GM19035 (cell line): ENCODE data around the gene PCLAF.
"Not testable (repeated sequence)": the region's sequence is repeated elsewhere in the genome, so short reads cannot be mapped to it uniquely, and the experiment has no call there.

Source experiments
- ATAC-seq: cut with Tn5 transposase; IDR thresholded peaks from one replicate; pipeline ENCODE4 v1.9.1; 2021; ENCODE audit not compliant: unreplicated experiment

PCLAF gene

GRCh38 chr15:64381000-64381751, at the start of gene PCLAF:
PCLAF (minus strand) TSS chr15:64381441; CDS start chr15:64381371, 70 bp downstream.
- ATAC-seq = peak; percentile 98

GRCh38 chr15:64430000-64430735, 48.9 kb upstream of the PCLAF start:
- ATAC-seq = no peak

- ATAC-seq = no peak
These were observed 48.2 kb upstream of the PCLAF start for GRCh38 chr15:64429448-64429847.

- ATAC-seq = no peak
These were observed 45.7 kb upstream of the PCLAF start for GRCh38 chr15:64426845-64427465.

GRCh38 chr15:64425221-64425620, 44.0 kb upstream of the PCLAF start:
- ATAC-seq = no peak

- no peak for ATAC-seq
These were observed 42.7 kb upstream of the PCLAF start for GRCh38 chr15:64423970-64424369.

GRCh38 chr15:64422697-64423096, 41.5 kb upstream of the PCLAF start:
- ATAC-seq = no peak

- ATAC-seq = no peak
These were observed 31.0 kb upstream of the PCLAF start for GRCh38 chr15:64412216-64412615.

- ATAC-seq = no peak
These were observed 19.3 kb upstream of the PCLAF start for GRCh38 chr15:64400583-64400982.

- no peak for ATAC-seq
These were observed 17.3 kb upstream of the PCLAF start for GRCh38 chr15:64398575-64398974.

- ATAC-seq = no peak
These were observed 15.5 kb upstream of the PCLAF start for GRCh38 chr15:64396789-64397188.

GRCh38 chr15:64392471-64392870, 11.2 kb upstream of the PCLAF start:
- not testable (repeated sequence) for ATAC-seq

- ATAC-seq = no peak
These were observed 7.8 kb upstream of the PCLAF start for GRCh38 chr15:64389036-64389435.

GRCh38 chr15:64387562-64388168, 6.4 kb upstream of the PCLAF start, which contains the start of gene TRIP4:
TRIP4 (plus strand) TSS chr15:64387836; CDS start chr15:64387864, 28 bp downstream.
- ATAC-seq = peak; percentile 98

GRCh38 chr15:64386291-64386690, 5.0 kb upstream of the PCLAF start:
- no peak for ATAC-seq

- ATAC-seq = no peak
These were observed 2.5 kb upstream of the PCLAF start for GRCh38 chr15:64383760-64384159.

- not testable (repeated sequence) for ATAC-seq
These were observed 941 bp downstream of the PCLAF start for GRCh38 chr15:64380130-64380870.

- no peak for ATAC-seq
These were observed 1.9 kb downstream of the PCLAF start for GRCh38 chr15:64379216-64379960.

- no peak for ATAC-seq
These were observed 7.9 kb downstream of the PCLAF start for GRCh38 chr15:64373360-64373759.

GRCh38 chr15:64371383-64371782, 9.9 kb downstream of the PCLAF start:
- ATAC-seq = not testable (repeated sequence)
